Measurements from ENCODE around the gene PERCC1.

- TF ChIP-seq CTCF (IDR thresholded peaks at IDR 0.05) (no peak), POLR2A (IDR thresholded peaks at IDR 0.05) (no peak)
These were observed 35.2 kb downstream of the PERCC1 start for GRCh38 chr16:1466054-1466453.

All from vagina (tissue), 2 donors.